Vagina (tissue), 2 donors: ENCODE measurements around the gene TMX4.

ENCODE experiments used
- CTCF ChIP-seq, 3 experiments: fragments of 450-650 bp in 2 of 3; fragments of 200-600 bp in 1 of 3; sonication (generic) in 1 of 3; IDR thresholded peaks; one replicate each; pipeline ENCODE4 v1.5.1; 2017 to 2019; ENCODE audit warnings: antibody characterized with exemption in 3 of 3, mild to moderate bottlenecking in 2 of 3, moderate library complexity in 2 of 3
- POLR2AphosphoS5 ChIP-seq, 2 donors: sonication (generic); formaldehyde crosslinking; IDR thresholded peaks; one replicate each; pipeline ENCODE4 v1.9.0; 2017; ENCODE audit warnings: antibody characterized with exemption in 2 of 2, mild to moderate bottlenecking in 2 of 2, low read depth in 1 of 2; ENCODE audit not compliant: insufficient read depth in 1 of 2

- TF ChIP-seq CTCF (IDR thresholded peaks at IDR 0.05) (no peak), POLR2AphosphoS5 (IDR thresholded peaks at IDR 0.05; ENCODE audit: insufficient read depth in 1 of 2, low read depth in 1 of 2) (no peak)
Measured at GRCh38 chr20:8019998-8020247, 362 bp upstream of the TMX4 start.
